NK-92 treated with Interleukin-12 subunit alpha and Interleukin-12 subunit beta, amount 100 ng/mL, for 24 hours (cell line): Measurements from ENCODE around the gene ZNF484.
"Not testable (repeated sequence)": the region's sequence is repeated elsewhere in the genome, so short reads cannot be mapped to it uniquely, and the experiment has no call there.

ENCODE experiments used
- DNase-seq: peaks from one replicate; lab custom pipeline; 2025; lab: John Stamatoyannopoulos, UW

ZNF484 gene

GRCh38 chr9:92860867-92861266, 17.0 kb downstream of the ZNF484 start:
- DNase-seq, result no peak

- no peak for DNase-seq
Observed at GRCh38 chr9:92857236-92857635, 20.6 kb downstream of the ZNF484 start.

- no peak for DNase-seq
Observed at GRCh38 chr9:92853716-92854115, 24.1 kb downstream of the ZNF484 start.

- no peak for DNase-seq
Observed at GRCh38 chr9:92850898-92851297, 26.9 kb downstream of the ZNF484 start.

- DNase-seq, result not testable (repeated sequence)
Observed at GRCh38 chr9:92848740-92849139, 29.1 kb downstream of the ZNF484 start.

- DNase-seq, result no peak
Observed at GRCh38 chr9:92846662-92847145, 31.1 kb downstream of the ZNF484 start.

- DNase-seq, result not testable (repeated sequence)
Observed at GRCh38 chr9:92838411-92838810, 39.4 kb downstream of the ZNF484 start.

- DNase-seq, result no peak
Observed at GRCh38 chr9:92837191-92837590, 40.6 kb downstream of the ZNF484 start.

- no peak for DNase-seq
Observed at GRCh38 chr9:92829420-92829819, 48.4 kb downstream of the ZNF484 start.

- not testable (repeated sequence) for DNase-seq
Observed at GRCh38 chr9:92825065-92825464, 52.8 kb downstream of the ZNF484 start.

GRCh38 chr9:92820964-92821363, 56.9 kb downstream of the ZNF484 start:
- no peak for DNase-seq

- not testable (repeated sequence) for DNase-seq
Observed at GRCh38 chr9:92819898-92820297, 57.9 kb downstream of the ZNF484 start.

GRCh38 chr9:92809629-92810326, 68.1 kb downstream of the ZNF484 start:
- DNase-seq, result not testable (repeated sequence)

- DNase-seq, result no peak
Observed at GRCh38 chr9:92808726-92809451, 68.9 kb downstream of the ZNF484 start.

GRCh38 chr9:92807757-92808725, 69.8 kb downstream of the ZNF484 start:
- DNase-seq, result no peak

GRCh38 chr9:92807031-92807756, 70.6 kb downstream of the ZNF484 start:
- DNase-seq, result no peak

- no peak for DNase-seq
Observed at GRCh38 chr9:92804727-92805126, 73.1 kb downstream of the ZNF484 start.

GRCh38 chr9:92798358-92798757, 79.5 kb downstream of the ZNF484 start:
- DNase-seq, result no peak

- not testable (repeated sequence) for DNase-seq
Observed at GRCh38 chr9:92796337-92796804, 81.5 kb downstream of the ZNF484 start.

- DNase-seq, result no peak
Observed at GRCh38 chr9:92795598-92796336, 82.1 kb downstream of the ZNF484 start.
